ENCODE measurements around the gene DNAJC25.

DNA sequence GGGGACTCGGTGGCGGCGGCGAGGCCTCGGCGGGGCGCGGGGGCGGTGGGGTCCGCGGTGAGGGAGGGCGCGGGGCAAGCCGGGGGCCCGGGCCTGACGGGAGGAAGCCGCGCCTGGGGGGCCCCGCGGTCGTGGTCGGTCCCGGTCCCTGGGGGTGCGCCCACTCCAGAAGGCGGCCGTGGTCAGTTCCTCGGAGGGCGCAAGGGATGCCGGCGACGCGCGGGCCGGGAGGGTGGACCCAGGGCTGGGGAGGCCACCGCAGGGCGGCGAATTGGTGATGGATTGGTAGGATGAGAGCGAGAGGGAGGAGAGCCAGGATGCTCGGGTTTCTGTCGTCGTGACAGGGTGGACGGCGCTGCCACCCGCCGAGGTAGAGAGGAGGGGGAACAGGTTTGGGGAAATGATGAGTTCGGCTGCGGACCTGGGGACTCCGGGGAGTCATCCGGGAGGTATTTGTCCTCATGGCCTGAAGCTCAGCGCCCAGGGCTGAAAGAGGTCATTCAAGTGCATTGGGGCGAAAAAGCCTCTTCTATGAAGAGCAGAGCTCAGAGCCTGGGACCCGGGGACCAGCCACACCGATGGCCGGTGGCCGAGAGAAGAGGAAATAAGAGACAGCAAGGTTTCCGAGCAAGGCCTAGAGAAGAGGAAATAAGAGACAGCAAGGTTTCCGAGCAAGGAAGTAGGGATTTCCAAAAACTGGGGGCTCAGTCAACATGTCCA is 30.8 kb downstream of the DNAJC25 start:
- TF ChIP-seq, protein P1, sequence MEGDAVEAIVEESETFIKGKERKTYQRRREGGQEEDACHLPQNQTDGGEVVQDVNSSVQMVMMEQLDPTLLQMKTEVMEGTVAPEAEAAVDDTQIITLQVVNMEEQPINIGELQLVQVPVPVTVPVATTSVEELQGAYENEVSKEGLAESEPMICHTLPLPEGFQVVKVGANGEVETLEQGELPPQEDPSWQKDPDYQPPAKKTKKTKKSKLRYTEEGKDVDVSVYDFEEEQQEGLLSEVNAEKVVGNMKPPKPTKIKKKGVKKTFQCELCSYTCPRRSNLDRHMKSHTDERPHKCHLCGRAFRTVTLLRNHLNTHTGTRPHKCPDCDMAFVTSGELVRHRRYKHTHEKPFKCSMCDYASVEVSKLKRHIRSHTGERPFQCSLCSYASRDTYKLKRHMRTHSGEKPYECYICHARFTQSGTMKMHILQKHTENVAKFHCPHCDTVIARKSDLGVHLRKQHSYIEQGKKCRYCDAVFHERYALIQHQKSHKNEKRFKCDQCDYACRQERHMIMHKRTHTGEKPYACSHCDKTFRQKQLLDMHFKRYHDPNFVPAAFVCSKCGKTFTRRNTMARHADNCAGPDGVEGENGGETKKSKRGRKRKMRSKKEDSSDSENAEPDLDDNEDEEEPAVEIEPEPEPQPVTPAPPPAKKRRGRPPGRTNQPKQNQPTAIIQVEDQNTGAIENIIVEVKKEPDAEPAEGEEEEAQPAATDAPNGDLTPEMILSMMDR (IDR thresholded peaks at IDR 0.05): no peak
- TF ChIP-seq POLR2AphosphoS5 (IDR thresholded peaks at IDR 0.05; ENCODE audit: low read depth, low read length) (no peak), REST (IDR thresholded peaks at IDR 0.05; ENCODE audit: insufficient read depth in 1 of 2, low read depth in 2 of 2, low read length in 1 of 2) (no peak)
